DMS153 (cell line): ENCODE data around the gene MAP6D1.
"Not testable (repeated sequence)": the region's sequence is repeated elsewhere in the genome, so short reads cannot be mapped to it uniquely, and the experiment has no call there.

Experiments
- DNase-seq: peaks from one replicate; lab custom pipeline; 2025; lab: John Stamatoyannopoulos, UW

The MAP6D1 gene

GRCh38 chr3:183799461-183799860, 25.9 kb downstream of the MAP6D1 start:
- no peak for DNase-seq

GRCh38 chr3:183797996-183798395, 27.4 kb downstream of the MAP6D1 start:
- DNase-seq, result no peak

GRCh38 chr3:183796372-183796771, 29.0 kb downstream of the MAP6D1 start:
- DNase-seq, result no peak

GRCh38 chr3:183794452-183794851, 30.9 kb downstream of the MAP6D1 start:
- no peak for DNase-seq

DNA sequence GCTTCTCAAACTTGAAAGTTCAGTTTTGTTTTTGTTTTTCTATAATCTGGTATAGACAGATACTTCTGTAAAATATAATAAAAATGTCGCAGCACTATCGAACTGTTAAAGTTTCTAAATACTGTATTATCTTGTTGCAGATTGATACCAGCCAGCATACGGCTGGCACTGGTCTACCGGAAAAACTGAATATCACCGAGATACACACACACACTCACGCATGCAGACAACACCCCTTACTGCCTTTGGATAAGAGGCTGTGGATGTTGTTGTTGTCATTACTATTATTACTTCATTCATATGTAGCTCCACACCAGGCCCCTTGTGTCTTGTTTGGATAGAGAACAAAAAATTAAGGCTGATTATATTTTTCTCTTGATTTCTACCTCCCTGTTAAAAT, 32.4 kb downstream of the MAP6D1 start:
- no peak for DNase-seq

GRCh38 chr3:183790700-183791099, 34.7 kb downstream of the MAP6D1 start:
- DNase-seq, result no peak

DNA sequence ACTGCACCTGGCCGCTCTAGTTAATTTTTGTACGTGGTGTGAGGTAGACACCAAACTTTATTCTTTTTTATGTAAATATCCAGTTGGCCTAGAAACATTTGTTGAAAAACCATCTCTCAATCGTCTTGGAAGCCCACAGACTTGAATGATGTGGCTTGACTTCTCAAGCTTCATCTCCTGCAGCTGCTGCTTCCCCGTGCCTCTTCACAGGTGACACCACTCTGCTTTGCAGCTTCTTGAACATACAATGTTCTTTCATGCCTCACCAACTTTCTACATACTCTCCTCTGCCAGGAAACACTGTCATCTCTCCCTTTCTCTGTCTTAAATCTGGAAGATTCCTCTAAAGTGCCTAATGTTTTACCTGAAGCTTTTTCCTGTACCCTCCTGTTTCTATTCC, 35.6 kb downstream of the MAP6D1 start:
- DNase-seq, result no peak

GRCh38 chr3:183784503-183784902, 40.9 kb downstream of the MAP6D1 start:
- DNase-seq, result not testable (repeated sequence)

DNA sequence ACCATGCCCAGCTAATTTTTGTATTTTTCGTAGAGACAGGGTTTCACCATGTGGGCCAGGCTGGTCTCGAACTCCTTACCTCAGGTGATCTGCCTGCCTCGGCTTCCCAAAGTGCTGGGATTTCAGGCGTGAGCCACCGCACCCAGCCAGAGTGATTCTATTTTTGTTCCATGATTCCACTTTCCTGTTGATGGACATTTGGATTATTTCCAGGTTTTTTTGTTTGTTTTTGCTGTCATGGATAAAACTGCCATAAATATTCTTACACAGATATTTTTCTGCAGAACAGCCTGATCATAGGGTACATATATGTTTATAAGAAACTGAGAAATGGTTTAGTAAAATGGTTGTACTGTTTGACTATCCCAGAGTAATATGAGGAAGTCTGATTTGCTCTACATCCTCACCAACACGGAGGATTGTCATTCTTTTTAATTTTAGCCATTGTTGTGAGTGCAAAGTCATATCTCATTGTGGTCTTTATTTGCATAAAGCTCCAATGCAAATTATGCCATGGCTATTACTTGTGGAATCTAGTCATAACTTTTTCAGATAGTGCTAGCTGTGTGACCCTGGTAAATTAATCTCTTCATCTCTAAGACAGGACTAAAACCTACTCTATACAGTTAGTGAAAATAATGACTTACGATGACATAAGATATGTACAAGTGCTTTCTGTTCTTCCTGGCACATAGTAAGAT, 42.7 kb downstream of the MAP6D1 start:
- no peak for DNase-seq

DNA sequence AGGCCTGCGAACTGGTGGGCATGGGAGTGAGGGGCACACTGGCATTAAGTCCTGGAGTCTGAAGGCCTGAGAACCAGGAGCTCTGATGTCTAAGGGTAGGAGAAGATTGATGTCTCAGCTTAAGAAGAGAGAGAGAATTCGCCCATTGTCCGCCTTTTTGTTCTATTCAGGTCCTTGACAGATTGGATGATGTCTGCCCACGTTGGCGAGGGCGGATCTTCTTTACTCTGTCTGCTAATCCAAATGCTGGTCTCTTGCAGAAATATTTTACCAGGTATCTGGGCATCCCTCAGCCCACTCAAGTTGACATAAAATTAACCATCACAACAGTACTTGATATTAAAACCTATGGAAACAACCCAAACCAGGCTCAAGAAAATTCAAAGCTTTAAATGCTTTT, 44.1 kb downstream of the MAP6D1 start:
- no peak for DNase-seq

- DNase-seq, result no peak
Measured at GRCh38 chr3:183779896-183780465, 45.4 kb downstream of the MAP6D1 start.

DNA sequence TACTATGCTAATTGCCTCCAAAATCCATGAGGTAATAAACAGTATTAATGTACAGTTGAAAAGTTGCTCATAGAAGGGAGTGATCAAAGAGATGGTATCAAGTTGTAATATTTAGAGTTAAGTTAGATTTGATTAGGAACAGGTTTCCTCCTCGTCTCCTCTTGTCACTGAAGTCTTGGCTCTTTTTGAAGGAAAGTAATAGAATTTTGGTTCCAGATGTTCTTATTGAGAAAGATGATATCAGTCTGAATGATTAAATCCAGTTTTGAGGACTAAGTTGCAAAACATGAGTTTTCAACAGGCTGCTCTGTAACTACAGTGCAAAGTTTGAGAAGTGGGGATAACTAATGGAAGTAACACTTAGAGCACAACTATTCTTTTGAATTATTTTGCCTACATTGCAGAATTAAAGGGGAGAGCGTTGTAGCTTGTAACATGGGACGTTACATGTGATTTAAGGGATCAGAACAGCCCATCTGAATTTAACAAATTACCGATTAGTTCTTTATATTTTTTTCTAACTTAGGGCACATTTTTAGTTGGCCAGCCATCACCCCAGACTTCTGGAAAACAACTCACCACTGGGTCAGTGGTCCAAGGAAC, 48.3 kb downstream of the MAP6D1 start:
- DNase-seq, result no peak

DNA sequence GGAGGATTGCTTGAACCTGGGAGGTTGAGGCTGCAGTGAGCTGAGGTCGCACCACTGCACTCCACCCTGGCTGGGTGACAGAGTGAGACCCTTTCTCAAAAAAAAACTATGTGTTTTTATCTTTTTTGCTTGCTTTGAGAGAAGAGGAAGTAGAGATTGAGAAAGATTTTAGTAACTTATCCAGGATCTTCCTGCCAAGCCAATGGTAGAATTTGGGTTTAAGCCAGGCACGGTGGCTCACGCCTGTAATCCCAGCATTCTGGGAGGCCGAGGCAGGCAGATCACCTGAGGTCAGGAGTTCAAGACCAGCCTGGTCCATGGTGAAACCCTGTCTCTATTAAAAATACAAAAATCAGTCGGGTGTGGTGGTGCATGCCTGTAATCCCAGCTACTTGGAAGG, 48.9 kb downstream of the MAP6D1 start:
- not testable (repeated sequence) for DNase-seq

DNA sequence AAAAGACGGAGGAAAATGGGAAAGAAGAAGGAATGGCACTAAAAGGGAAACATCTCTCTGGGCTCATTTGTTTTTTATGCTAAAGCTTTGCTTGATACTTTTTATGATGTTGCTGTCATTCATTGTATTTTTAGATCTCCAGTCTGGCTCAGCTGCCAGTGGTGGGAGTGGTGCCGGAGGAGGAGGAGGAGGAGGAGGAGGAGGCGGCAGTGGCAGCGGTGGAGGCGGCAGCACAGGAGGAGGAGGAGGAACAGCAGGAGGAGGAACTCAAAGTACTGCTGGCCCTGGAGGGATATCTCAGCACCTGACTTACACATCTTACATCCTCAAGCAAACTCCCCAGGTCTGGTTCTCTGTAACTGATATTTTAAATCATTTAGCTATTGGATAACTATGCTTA, 49.6 kb downstream of the MAP6D1 start:
- no peak for DNase-seq

DNA sequence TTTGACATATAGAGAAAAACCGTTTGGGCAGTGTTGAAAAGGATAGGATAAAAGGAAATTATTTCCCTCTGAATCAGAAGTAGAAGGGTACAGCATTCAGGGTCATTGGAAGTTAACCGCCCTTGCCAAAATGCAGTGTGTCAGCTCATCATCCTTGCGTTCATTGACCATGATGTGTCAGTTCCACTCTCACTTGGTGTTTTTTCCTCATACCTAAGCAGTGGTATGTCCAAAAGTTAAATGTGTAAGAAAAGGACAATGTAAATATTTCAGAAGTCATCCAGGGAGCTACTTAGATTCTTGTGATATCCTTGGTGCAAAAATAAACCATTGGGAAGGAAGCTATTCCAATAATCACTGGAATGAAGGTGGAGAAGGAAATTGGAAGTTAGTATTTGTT, 50.7 kb downstream of the MAP6D1 start:
- no peak for DNase-seq

GRCh38 chr3:183769453-183769852, 55.9 kb downstream of the MAP6D1 start:
- no peak for DNase-seq

- DNase-seq, result no peak
Measured at GRCh38 chr3:183768114-183768513, 57.3 kb downstream of the MAP6D1 start.

GRCh38 chr3:183766745-183767606, 58.4 kb downstream of the MAP6D1 start:
- DNase-seq, result peak; percentile 41

- no peak for DNase-seq
Measured at GRCh38 chr3:183766107-183766506, 59.3 kb downstream of the MAP6D1 start.
